Stimulated activated CD8-positive, alpha-beta memory T cell treated with anti-CD3 and anti-CD28 coated beads, Interleukin-15, amount 100 ng/mL, for 24 hours (primary cell): ENCODE measurements around the gene CAPN15.
"Not testable (repeated sequence)": the region's sequence is repeated elsewhere in the genome, so short reads cannot be mapped to it uniquely, and the experiment has no call there.

Experiments used
- DNase-seq: peaks from one replicate; pipeline ENCODE4 v3.0.0-alpha.2; 2020; ENCODE audit warnings: low read depth

CAPN15 gene

GRCh38 chr16:507527-507926 lies 20.0 kb upstream of the CAPN15 start:
- DNase-seq, result not testable (repeated sequence)

GRCh38 chr16:507996-508395 lies 19.5 kb upstream of the CAPN15 start:
- DNase-seq, result no peak

DNA sequence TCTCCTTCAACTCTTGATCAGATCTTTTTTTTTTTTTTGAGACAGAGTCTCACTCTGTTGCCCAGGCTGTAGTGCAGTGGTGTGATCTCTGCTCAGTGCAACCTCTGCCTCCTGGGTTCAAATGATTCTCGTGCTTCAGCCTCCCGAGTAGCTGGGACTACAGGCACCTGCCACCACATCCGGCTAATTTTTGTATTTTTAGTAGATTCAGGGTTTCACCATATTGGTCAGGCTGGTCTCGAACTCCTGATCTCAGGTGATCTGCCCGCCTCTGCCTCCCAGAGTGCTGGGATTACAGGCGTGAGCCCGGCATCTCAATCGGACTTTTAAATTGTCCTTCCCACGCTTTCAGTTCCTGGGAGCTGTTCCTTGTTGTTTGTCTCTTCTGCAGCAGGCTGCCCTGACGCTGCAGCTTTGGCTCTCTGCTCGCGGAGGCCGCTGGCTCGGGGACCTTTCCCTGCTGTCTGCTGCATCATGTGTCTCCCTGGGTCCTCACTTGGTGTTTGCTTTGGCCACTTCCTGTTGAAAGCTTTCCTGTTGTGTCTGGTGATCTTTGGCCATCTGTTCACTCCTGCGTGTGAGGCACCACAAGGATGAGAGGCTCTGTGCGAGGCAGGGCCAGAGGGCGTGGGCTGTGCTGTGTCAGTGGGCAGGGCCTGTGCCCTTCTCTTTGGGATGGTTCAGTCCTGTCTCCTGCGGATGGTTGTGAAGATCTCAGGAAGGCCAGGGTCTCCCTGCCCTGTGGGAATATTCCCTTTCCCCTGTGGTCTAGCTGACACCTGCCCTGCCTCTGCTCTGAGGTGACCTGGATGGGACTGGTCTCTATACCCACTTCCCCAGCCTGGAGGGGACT lies 18.4 kb upstream of the CAPN15 start:
- no peak for DNase-seq

GRCh38 chr16:510066-510825 lies 17.3 kb upstream of the CAPN15 start:
- DNase-seq, result no peak

- no peak for DNase-seq
These were observed 14.7 kb upstream of the CAPN15 start for GRCh38 chr16:512802-513201.

- no peak for DNase-seq
These were observed 13.6 kb upstream of the CAPN15 start for GRCh38 chr16:513950-514349.

DNA sequence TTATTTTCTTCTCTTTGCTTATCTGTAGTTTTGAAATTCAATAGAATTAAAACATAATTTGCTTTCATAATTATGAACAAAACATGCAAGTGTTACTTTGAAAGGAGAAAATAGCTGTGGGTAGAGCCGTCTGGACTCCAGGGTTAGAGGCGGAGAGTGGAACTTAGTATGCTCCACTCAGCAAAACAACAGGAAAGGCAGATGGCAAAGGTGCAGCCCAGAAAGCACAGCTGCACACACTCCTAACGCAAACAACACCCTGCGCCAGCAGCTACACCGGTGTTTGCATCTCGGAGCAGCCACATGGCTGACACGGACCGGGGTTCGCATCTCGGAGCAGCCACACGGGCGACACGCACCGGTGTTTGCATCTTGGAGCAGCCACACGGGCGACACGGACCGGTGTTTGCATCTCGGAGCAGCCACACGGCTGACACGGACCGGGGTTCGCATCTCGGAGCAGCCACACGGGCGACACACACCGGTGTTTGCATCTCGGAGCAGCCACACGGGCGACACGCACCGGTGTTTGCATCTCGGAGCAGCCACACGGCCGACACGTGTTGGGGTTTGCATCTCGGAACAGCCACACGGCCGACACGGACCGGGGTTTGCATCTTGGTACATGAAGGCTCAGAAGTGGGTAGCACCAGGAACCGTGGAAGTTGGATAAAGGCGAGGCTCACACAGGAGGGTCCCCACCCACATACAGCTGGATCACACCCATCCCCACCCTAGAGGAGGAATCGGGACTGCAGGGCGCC lies 12.2 kb upstream of the CAPN15 start:
- DNase-seq, result no peak

DNA sequence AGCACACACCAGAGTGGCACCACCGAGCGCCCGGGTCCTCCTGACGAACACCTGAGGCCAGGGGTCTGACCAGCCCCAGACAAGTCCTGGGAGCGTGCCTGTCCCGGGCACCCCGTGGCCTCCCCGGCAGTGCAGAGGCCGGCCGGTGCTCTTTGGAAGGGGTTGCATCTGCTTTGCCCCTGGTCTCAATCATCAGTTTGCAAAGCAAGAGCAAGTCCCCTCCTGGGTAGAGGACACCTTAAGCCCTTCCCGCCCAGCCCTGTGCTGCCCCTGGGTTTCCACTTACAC lies 11.6 kb upstream of the CAPN15 start:
- DNase-seq, result no peak

DNA sequence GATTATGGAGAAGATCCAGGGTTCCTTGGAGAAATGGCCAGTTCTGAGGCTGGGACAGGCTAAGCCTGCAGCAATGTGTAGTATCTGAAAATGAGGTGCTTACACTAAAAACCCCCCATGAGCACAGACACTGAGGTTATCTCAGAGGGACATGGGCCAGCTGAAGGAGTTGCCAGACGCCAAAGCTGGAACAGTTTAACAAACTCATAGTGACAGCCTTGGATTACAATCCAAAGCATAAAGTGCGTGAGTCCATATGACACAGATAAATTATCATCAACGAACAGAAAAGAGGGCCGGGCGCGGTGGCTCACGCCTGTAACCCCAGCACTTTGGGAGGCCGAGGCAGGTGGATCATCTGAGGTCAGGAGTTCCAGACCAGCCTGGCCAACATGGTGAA lies 11.2 kb upstream of the CAPN15 start:
- DNase-seq, result no peak

DNA sequence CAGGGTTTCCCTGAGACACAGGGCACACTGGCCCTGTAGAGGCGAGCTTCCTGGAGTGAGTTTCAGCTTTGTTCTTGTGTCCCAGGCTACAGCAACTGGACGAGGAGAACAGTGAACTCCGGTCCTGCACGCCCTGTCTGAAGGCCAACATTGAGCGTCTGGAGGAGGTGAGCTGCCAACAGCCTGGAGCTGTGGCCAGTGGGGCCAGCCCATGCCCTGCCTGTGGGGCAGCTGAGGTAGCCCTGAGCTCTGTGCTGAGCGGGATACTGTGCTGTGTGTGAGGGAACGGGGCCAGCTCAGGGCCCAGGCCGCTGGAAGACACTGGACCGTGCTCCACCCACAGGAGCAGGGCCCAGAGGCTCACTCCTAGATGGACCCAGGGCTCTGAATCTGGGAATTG lies 8.7 kb upstream of the CAPN15 start:
- no peak for DNase-seq

- DNase-seq, result no peak
These were observed 8.1 kb upstream of the CAPN15 start for GRCh38 chr16:519425-519824.

DNA sequence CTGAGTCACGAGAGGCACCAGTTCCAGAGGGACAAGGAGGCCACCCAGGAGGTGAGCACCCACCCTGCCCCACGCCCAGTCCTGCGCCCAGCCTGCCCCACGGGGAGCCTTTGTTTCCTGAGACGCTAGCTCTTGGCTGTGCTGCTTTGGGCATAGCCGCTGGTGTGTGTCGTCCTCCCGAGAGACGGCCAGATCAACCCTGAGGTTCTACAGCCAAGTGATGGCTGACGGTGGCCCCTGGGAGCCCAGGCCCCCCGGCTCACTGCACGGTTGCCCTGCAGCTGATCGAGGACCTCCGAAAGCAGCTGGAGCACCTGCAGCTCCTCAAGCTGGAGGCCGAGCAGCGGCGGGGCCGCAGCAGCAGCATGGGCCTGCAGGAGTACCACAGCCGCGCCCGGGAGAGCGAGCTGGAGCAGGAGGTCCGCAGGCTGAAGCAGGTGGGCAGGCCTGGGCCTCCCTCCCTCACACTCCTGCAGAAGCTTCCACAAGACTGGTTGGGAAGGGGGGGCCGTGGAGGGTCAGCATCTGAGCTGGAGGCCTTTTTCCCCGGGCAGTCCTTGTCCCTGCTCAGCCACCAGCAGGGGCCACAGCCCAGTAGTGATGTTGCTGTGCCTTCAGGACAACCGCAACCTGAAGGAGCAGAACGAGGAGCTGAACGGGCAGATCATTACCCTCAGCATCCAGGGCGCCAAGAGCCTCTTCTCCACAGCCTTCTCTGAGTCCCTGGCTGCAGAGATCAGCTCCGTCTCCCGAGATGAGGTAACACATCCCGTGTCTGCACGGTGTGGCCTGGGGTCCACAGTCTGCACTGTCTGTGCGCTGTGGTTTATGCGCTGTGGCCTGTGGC lies 7.4 kb upstream of the CAPN15 start:
- no peak for DNase-seq

DNA sequence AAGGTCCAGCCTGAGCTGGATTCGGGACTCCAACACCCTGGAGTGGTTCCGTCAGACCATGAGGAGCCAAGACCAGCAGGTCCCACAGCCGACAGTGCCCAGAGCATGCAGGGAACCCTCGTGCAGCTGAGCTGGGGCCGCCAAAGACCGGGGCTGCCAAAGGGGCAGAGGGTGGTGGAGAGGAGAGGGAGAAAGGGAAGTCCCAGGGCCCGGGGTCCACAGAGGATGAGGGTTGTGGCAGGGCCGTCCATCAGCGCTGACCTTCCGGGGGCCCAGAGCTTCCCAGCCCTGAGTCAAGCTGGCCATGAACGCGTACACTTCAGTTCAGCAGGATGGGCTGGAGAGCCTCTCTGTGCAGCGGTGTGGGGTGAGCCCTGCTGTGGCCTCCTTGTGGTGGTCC lies 6.7 kb upstream of the CAPN15 start:
- DNase-seq, result no peak

DNA sequence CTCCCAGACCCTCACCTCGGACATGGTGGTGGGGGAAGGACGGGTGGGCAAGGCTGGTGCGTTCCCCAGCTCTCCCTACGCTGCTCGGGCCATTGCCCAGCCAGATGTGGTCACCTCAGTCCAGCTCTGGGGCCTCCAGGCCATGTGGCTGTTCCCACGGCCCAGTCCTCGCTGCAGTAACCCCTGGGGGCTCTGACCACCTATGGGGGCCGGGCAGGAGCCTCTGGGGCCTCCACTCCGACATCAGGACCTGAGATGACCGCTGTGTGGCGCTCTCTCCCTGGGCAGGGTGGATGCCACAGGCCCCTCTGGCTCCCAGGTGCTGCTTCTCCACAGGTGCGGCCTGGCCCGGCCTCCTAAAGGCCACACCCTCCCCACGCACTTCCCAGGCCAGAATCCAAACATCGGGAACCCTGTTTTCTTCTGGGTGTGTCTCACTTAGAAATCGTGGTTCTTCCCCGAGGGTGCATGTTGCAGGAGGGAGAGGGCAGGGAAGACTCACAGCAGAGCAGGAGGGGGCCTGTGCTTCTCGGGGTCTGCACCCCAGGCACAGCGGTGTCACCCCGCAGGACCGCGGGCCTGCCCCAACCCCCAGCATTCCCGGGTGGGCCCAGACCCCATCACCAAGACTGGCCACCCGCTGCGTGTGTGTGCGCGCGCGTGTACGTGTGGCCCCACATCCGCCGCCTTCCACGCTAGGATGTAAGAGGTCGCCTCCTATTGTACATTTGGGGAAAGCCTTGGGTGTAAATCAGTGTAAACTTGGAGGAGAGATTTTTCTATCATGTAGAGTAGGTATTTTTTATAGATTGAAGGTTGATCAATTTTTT lies 5.9 kb upstream of the CAPN15 start:
- DNase-seq, result no peak

GRCh38 chr16:522320-523096 lies 5.0 kb upstream of the CAPN15 start:
- no peak for DNase-seq

DNA sequence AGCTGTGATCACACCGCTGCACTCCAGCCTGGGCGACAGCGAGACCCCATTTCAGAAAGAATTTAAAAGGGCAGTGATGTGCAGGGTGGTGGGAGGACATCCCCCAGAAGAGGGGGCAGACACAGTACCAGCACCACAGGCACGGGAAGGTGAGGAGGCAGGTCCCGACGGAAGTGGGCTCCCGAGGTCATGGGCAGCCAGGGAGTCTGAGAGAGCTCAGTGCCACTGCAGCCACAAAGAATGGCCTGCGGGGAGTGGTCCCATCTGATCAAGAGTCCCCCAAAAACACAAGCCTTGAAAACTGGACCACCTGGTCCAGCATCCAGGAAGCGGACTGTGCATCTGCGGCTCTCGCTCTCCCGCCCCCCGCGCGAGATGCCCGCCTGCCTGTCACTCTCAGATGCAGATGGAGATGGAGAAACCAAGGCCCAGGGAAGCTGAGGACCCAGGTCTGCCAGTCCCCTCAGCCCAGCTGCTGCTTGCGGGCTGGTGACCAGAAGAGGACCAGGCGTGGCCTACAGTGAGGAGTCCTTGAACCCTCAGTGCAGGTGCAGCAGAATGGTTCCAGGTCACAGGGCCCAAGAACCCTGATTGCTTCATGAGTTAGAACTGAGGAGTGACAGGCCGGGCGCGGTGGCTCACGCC lies 4.3 kb upstream of the CAPN15 start:
- no peak for DNase-seq

- no peak for DNase-seq
These were observed 3.1 kb upstream of the CAPN15 start for GRCh38 chr16:524274-525040.

GRCh38 chr16:525123-525519 lies 2.4 kb upstream of the CAPN15 start:
- DNase-seq, result no peak
